Measurements from ENCODE around the gene HS2ST1.
A peak's percentile ranks its signal among the peaks of the same experiment; 100 is the strongest.

GRCh38 chr1:87120779-87121178 is 206.3 kb downstream of the HS2ST1 start:
- TF ChIP-seq CTCF (conservative IDR thresholded peaks at IDR 0.05 in 1 of 2, IDR thresholded peaks at IDR 0.05 in 1 of 2; ENCODE audit: low read depth in 1 of 2, low read length in 2 of 2) (peak in 1 of 2 donors; percentile 15), EZH2 (IDR thresholded peaks at IDR 0.05; ENCODE audit: low read length, missing control alignments) (no peak)
